Fibroblast of mammary gland (primary cell): Measurements from ENCODE around the gene GDI1.
A peak's percentile ranks its signal among the peaks of the same experiment; 100 is the strongest.

ENCODE experiments used
- DNase-seq: peaks from one replicate; pipeline ENCODE4 v3.0.0-alpha.2; 2010; ENCODE audit warnings: low read depth
- H3K4me3 ChIP-seq: 2 replicates; pipeline ENCODE4 v1.5.1; 2011; ENCODE audit warnings: low read depth, mild to moderate bottlenecking, low read length, moderate library complexity; ENCODE audit not compliant: control insufficient read depth
- CTCF ChIP-seq: conservative IDR thresholded peaks from 2 replicates; pipeline ENCODE4 v1.5.1; 2011; ENCODE audit warnings: low read depth, low read length, inconsistent platforms; ENCODE audit not compliant: control insufficient read depth, insufficient read depth

The GDI1 gene

GRCh38 chrX:154403192-154403591 is 33.8 kb upstream of the GDI1 start:
- TF ChIP-seq CTCF, result no peak

GRCh38 chrX:154403858-154404257 is 33.1 kb upstream of the GDI1 start:
- no peak for TF ChIP-seq CTCF
- DNase-seq, result no peak
- H3K4me3 ChIP-seq, result no peak overlapping the region

More at GRCh38 chrX:154403192-154403591, 33.8 kb upstream of the GDI1 start:
- no peak for DNase-seq
- no peak overlapping the region for H3K4me3 ChIP-seq

- TF ChIP-seq CTCF, result no peak
- no peak overlapping the region for H3K4me3 ChIP-seq
- no peak for DNase-seq
Observed at GRCh38 chrX:154404625-154405192, 32.2 kb upstream of the GDI1 start.

- DNase-seq, result no peak
- no peak for TF ChIP-seq CTCF
- H3K4me3 ChIP-seq, result peak overlapping the region; percentile 47
Observed at GRCh38 chrX:154408659-154409221, 28.2 kb upstream of the GDI1 start.

- TF ChIP-seq CTCF, result no peak
- DNase-seq, result peak; percentile 87
- H3K4me3 ChIP-seq, result peak within 1 kb of the TSS; percentile 47
Observed at GRCh38 chrX:154409222-154409871, 27.6 kb upstream of the GDI1 start, which contains the start of gene DNASE1L1. Gene DNASE1L1, minus strand, starts transcription at chrX:154409254. Its CDS starts 3,686 bp downstream, at chrX:154405568.

- H3K4me3 ChIP-seq, result peak overlapping the region; percentile 52
- no peak for TF ChIP-seq CTCF
- DNase-seq, result peak; percentile 39
Observed at GRCh38 chrX:154411981-154412340, 25.0 kb upstream of the GDI1 start.

GRCh38 chrX:154412468-154412867 is 24.5 kb upstream of the GDI1 start:
- no peak for DNase-seq
- TF ChIP-seq CTCF, result no peak
- H3K4me3 ChIP-seq, result peak overlapping the region; percentile 52
